Kidney (tissue), 14 donors: ENCODE measurements around the gene ANKRD33. TPM values are rescaled to one million over a fixed set of nuclear protein-coding genes. Genes with fewer than 3 reads are reported as not detected.

Experiments used
- DNase-seq, 5 donors: peaks; one replicate each; pipeline ENCODE4 v3.0.0-alpha.2; 2013 to 2020
- FAIRE-seq: peaks from 2 replicates; lab custom pipeline; 2012; peaks lifted over from hg19 to GRCh38; lab: Jason Lieb, UNC
- H3K27ac ChIP-seq, 2 donors: one replicate each; pipeline ENCODE4 v1.7.0; 2013; ENCODE audit warnings: low read depth in 2 of 2, low read length in 2 of 2, inconsistent platforms in 1 of 2
- H3K27me3 ChIP-seq: one replicate; pipeline ENCODE4 v1.7.1; 2013; ENCODE audit warnings: low read length, inconsistent platforms; ENCODE audit not compliant: control insufficient read depth, insufficient read depth
- H3K36me3 ChIP-seq, 3 donors: one replicate each; pipeline versions ENCODE4 v1.7.0 to v1.7.1; 2013; ENCODE audit warnings: low read length in 3 of 3, control low read depth in 1 of 3, inconsistent platforms in 1 of 3; ENCODE audit not compliant: insufficient read depth in 3 of 3, control insufficient read depth in 2 of 3
- H3K4me1 ChIP-seq, 3 donors: one replicate each; pipeline versions ENCODE4 v1.7.0 to v1.7.1; 2013; ENCODE audit warnings: low read length in 3 of 3, inconsistent platforms in 1 of 3, low read depth in 1 of 3; ENCODE audit not compliant: control insufficient read depth in 2 of 3, insufficient read depth in 2 of 3
- H3K4me3 ChIP-seq, 3 donors: one replicate each; pipeline versions ENCODE4 v1.7.0 to v1.8.1; 2013; ENCODE audit warnings: low read length in 3 of 3, control low read depth in 1 of 3, inconsistent platforms in 1 of 3
- H3K9ac ChIP-seq, 3 donors: one replicate each; pipeline versions ENCODE4 v1.7.0 to v1.7.1; 2013; ENCODE audit warnings: low read length in 3 of 3, control low read depth in 1 of 3, inconsistent platforms in 1 of 3
- H3K9me3 ChIP-seq, 3 donors: one replicate each; pipeline versions ENCODE4 v1.7.0 to v1.7.1; 2013; ENCODE audit warnings: low read length in 3 of 3, control low read depth in 1 of 3, inconsistent platforms in 1 of 3; ENCODE audit not compliant: control insufficient read depth in 2 of 3, insufficient read depth in 1 of 3
- CTCF ChIP-seq: IDR thresholded peaks from 3 replicates; pipeline ENCODE4 v1.5.1; 2012; ENCODE audit warnings: mild to moderate bottlenecking, moderate library complexity, borderline replicate concordance; ENCODE audit not compliant: insufficient read depth; ENCODE audit errors: extremely low read depth
- intact Hi-C: fragments of 100-400 bp; cut with DNase I; formaldehyde crosslinking; loops from one replicate; pipeline ENCODE4 v1.11.1; 2022
- polyA plus RNA-seq: library from polyadenylated mRNA; stranded (reverse); fragments of 350-450 nt; fragmentation: Illumina TruSeq; extraction: RNeasy Lipid Tissue Mini Kit (QIAGEN cat#74804); gene quantifications from one replicate; pipeline ENCODE4 v1.2.3, GENCODE V29; 2014; ENCODE audit warnings: low read depth, low replicate concordance; ENCODE audit not compliant: insufficient read depth
- total RNA-seq: library from RNA; stranded (reverse); fragmentation: NEBNext Ultra II Directional; extraction: Animal tissue kit (Norgen Biotek cat#: 25700); gene quantifications from one replicate; pipeline ENCODE4 v1.2.1, GENCODE V29; 2021
- donor health status: control.
- donor health status: control.
- donor health status: control.
- donor health status: control.
- donor health status: control.
- donor health status: DM: yes; HTN: yes; CAD: no.
- donor health status: Normal renal cell carcinoma (clear cell type).

Gene ANKRD33
- total and polyA plus RNA-seq, 2 donors from 2014 or later = not detected

- DNase-seq (peak in 2 of 5 donors; percentile 28 to 59), FAIRE-seq (no peak)
- peak overlapping the region; percentile 48 to 80 for H3K27ac ChIP-seq
- H3K4me1 ChIP-seq = peaks cover 0 to 28% (median 25%) of the 10 kb centered on the region in 3 donors
- no peak overlapping the region for H3K4me3 ChIP-seq
- H3K27me3 ChIP-seq = no peaks in the 10 kb centered on the region
- peak; percentile 68 for TF ChIP-seq CTCF
- intact Hi-C loops = no loop called here
- no peaks in the 10 kb centered on the region for H3K36me3 ChIP-seq
- no peaks in the 10 kb centered on the region for H3K9me3 ChIP-seq
- H3K9ac ChIP-seq = peak overlapping the region in 1 of 3 donors; percentile 30
Observed at GRCh38 chr12:51926718-51927117, 38.8 kb downstream of the ANKRD33 start.

- intact Hi-C loops = no loop called here
- DNase-seq (peak in 1 of 5 donors; percentile 36), FAIRE-seq (no peak)
- Histone ChIP-seq H3K9me3 (no peaks in the 10 kb centered on the region), H3K36me3 (no peaks in the 10 kb centered on the region), H3K9ac (no peak overlapping the region), H3K4me3 (no peak overlapping the region), H3K27me3 (no peaks in the 10 kb centered on the region), H3K27ac (no peak overlapping the region), H3K4me1 (no peaks in the 10 kb centered on the region)
- TF ChIP-seq CTCF = no peak
Observed at GRCh38 chr12:51932218-51933076, 44.5 kb downstream of the ANKRD33 start.

GRCh38 chr12:51934080-51934479, 46.2 kb downstream of the ANKRD33 start:
- Histone ChIP-seq H3K9ac (no peak overlapping the region), H3K27ac (no peak overlapping the region), H3K4me1 (peaks cover 0 to 5% (median 4%) of the 10 kb centered on the region in 3 donors), H3K27me3 (no peaks in the 10 kb centered on the region), H3K36me3 (no peaks in the 10 kb centered on the region), H3K9me3 (no peaks in the 10 kb centered on the region), H3K4me3 (no peak overlapping the region)
- TF ChIP-seq CTCF = no peak
- no peak for DNase-seq
- intact Hi-C loops = no loop called here
- FAIRE-seq = no peak
